ENCODE results near the gene GPN1.
"Not testable (repeated sequence)": the region's sequence is repeated elsewhere in the genome, so short reads cannot be mapped to it uniquely, and the experiment has no call there.

Gene GPN1

GRCh38 chr2:27624943-27625342 is 3.9 kb upstream of the GPN1 start:
- no peak for DNase-seq
- intact Hi-C loops (cut with DNase I): loop anchor here (5.0 kb wide), 1 partner anchor 43 kb away; the partner anchor contains the start of gene ZNF512

DNA sequence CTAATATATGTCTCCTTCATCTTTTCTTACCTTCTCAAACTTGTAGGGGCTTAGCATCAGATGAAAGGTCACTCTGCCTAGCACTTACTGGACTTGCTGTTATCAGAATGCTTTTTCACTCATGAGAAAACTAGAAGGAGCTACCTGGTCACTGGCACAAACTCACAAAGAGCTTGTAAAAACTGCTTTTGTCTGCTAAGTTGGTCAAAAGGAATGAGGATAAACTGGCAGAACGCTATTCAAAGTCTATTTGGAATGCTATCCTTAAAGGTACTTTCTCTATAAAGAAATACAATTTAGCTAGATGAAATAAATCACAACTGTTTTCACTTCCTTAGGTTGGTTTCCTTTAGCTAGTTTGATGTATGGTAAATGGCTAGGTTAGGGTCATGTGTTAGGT is 2.5 kb upstream of the GPN1 start:
- not testable (repeated sequence) for DNase-seq
- intact Hi-C loops (cut with DNase I): loop anchor here (5.0 kb wide), 1 partner anchor 44 kb away; the partner anchor contains the start of gene ZNF512

GRCh38 chr2:27626921-27627320 is 1.9 kb upstream of the GPN1 start:
- peak in 1 of 42 donors; percentile 4 for DNase-seq
- intact Hi-C loops (cut with DNase I): loop anchor here (5.0 kb wide), 1 partner anchor 45 kb away; the partner anchor contains the start of gene ZNF512

- DNase-seq: peak in 15 of 42 donors; percentile 4 to 46 (median 17)
Measured at GRCh38 chr2:27627963-27628766, 685 bp upstream of the GPN1 start.

DNA sequence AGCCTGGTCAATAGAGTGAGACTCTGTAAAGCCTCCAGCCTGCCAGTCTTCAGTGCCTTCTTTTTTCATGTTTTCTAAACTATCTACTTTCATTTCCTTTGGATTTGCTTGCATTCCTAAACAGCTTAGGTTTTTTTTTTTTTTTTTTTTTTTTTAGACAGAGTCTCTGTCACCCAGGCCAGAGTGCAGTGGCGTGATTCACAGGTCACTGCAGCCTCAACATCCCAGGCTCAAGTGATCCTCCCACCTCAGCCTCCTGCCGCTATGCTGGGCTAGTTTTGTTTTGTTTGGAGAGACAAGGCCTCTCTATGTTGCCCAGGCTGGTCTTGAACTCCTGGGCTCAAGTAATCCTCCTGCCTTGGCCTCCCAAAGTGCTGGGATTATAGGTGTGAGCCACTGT is 1.4 kb downstream of the GPN1 start:
- intact Hi-C loops (cut with DNase I); DNase-seq: not testable (repeated sequence)

More at GRCh38 chr2:27627963-27628766, 685 bp upstream of the GPN1 start:
- intact Hi-C loops (cut with DNase I): loop anchor here (5.0 kb wide), 1 partner anchor 46 kb away; the partner anchor contains the start of gene ZNF512

DNA sequence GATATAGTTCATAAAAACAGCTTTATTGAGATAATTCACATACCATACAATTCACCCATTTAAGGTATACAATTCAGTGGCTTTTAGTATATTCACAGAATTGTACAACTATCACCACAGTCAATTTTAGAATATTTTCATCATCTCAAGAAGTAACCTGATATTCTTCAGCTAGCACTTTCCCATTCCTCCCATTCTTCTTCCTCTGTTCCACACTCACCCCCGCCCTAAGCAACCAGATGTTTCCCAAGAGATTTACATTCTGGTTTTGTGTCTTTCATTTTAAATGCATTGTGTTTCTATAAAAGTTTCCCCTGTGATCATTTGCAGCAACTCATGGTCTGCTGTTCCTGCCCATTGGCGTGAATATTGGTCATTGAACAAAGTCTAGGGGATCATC is 5.4 kb downstream of the GPN1 start:
- intact Hi-C loops (cut with DNase I): no loop called here
- DNase-seq: no peak

- intact Hi-C loops (cut with DNase I): no loop called here
- DNase-seq: no peak
Measured at GRCh38 chr2:27636766-27637165, 7.9 kb downstream of the GPN1 start.

GRCh38 chr2:27638037-27638637 is 9.3 kb downstream of the GPN1 start:
- DNase-seq: no peak
- intact Hi-C loops (cut with DNase I): no loop called here

- intact Hi-C loops (cut with DNase I): no loop called here
- no peak for DNase-seq
Measured at GRCh38 chr2:27638709-27639108, 9.9 kb downstream of the GPN1 start.

DNA sequence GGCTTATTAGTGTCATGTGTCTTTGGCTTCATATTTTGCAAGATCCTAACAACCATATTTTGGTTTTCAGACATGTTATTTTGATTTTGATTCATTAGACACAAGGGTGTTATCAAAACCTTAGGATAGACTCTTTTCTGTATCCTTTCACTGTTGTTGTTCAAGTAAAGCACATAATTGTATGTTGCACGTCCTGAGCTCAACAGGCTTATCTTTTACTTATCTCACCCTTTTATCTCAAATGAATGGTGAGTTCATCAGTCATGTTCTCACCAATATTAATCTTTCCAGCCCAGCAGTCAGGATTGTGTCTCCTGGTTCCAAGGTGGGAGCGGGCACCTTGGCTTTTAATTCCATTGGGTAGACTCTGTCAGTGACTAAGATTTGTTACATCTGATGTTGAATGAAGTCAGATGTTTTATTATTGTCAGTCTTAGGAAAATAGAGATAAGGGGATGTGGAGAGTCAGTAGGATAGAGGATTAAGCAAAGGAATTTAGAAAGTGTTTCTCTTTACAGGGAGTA is 11.9 kb downstream of the GPN1 start:
- intact Hi-C loops (cut with DNase I): no loop called here
- DNase-seq: no peak

DNA sequence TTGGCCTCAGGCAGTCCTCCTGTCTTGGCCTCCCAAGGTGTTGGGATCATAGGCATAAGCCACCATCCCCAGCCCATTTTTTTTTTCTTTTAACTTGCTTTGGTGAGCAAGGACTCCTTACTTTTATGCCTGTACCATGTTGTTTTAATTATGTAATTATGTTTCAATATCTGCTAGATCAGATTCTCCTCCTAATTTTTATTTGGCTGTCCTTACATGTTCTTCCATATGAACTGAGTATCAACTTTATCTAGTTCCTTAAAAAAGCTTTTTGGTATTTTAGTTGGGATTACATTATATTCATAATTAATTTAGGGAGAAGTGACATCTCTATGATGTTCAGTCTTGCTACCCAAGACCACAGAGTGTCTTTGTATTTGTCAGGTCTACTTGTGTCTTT is 16.3 kb downstream of the GPN1 start:
- intact Hi-C loops (cut with DNase I): no loop called here
- DNase-seq: no peak

DNA sequence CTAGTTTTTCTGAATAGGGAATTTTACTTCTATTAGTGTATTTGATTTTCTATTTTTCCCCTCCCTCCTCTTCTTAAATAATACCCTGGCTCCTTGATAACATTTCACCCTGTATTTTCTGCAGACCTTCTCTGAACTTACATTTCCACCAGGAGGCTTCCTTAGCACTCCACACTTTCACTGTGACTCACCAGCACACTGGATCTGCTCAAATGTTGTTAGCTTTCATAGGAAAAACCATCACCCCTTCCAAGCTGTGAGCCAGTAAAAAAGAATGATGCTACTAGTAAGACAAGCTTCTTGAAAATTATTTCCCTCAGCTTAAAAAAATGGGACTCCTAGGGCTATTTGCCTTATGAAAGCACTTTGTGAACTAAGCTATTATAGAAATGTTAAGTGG is 18.4 kb downstream of the GPN1 start:
- DNase-seq: no peak
- intact Hi-C loops (cut with DNase I): no loop called here

DNA sequence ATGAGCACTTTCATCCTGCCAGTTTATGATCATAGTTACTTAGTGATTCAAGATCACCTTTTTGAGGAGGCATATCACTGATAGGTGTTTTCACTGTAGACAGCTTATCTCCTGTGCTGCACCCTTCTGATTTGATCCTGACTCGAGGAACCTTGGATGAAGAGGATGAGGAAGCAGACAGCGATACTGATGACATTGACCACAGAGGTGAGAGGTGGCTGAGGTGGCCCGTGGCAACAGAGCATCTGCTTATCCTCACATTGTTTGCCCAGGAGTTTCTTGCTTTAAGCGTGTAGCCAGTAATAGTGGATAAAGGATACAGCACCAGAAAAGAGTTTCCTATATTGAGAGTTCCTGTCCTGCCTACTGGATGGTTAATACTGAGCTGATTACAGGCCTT is 18.9 kb downstream of the GPN1 start:
- intact Hi-C loops (cut with DNase I): no loop called here

DNA sequence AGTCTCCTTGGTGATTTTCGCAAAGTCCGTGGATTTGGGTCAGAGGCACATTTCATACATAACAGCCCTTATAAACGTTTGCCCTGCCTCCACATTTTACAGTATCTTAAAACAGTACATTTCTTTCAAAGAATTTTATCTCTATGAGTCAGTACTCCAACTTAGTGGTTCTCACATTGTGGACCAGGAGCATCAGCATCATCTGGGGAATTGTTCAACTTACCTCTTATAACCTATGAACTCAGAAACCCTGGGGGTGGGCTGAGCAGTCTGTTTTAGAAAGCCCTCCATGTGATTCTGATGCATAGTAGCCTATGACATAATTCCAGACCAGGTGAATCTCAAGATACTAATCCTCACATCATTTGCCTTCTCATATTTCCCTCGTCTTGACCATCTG is 22.2 kb downstream of the GPN1 start:
- DNase-seq: no peak
- intact Hi-C loops (cut with DNase I): no loop called here

More for the DNA sequence above, 18.9 kb downstream of the GPN1 start:
- no peak for DNase-seq

GRCh38 chr2:27652341-27652740 is 23.5 kb downstream of the GPN1 start:
- intact Hi-C loops (cut with DNase I): no loop called here
- DNase-seq: no peak

DNA sequence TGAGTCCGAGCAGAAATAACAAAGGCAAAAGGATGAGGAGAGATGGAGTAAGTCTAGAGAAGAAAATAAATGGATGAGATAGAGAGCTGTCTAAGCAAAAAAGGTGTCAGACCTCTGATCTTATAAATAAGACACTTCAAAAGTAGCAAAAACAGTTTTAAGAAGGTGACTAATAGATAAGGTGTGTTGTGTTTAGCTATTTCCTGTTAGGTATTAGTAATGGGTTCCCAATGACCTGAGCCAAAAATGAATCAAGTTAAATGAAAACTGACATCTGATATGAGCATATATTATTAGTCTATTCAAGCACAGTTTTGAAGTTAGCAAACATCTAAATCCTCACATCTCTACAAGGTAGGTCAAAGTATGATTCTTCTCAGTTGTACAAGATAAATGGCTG is 23.9 kb downstream of the GPN1 start:
- no peak for DNase-seq
- intact Hi-C loops (cut with DNase I): no loop called here

DNA sequence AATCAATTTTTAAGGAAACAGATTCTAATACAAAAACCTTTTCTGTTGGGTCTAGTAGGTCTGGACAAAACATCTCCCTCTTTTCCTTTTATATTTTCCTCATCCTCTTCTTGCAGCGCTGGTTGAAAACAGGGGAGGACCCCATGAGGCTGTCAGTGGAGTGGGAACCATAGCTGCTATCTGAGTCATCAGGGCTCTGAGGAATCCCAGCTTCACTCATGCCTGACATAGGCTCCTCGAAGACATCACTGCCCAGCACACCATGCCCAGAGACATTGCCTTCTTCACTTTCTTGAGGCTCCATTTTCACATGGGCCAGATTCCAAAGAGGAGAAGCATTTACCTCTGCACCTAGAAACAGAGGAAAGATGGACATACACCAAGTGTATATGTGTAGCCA is 24.5 kb downstream of the GPN1 start:
- intact Hi-C loops (cut with DNase I): no loop called here
- DNase-seq: no peak

DNA sequence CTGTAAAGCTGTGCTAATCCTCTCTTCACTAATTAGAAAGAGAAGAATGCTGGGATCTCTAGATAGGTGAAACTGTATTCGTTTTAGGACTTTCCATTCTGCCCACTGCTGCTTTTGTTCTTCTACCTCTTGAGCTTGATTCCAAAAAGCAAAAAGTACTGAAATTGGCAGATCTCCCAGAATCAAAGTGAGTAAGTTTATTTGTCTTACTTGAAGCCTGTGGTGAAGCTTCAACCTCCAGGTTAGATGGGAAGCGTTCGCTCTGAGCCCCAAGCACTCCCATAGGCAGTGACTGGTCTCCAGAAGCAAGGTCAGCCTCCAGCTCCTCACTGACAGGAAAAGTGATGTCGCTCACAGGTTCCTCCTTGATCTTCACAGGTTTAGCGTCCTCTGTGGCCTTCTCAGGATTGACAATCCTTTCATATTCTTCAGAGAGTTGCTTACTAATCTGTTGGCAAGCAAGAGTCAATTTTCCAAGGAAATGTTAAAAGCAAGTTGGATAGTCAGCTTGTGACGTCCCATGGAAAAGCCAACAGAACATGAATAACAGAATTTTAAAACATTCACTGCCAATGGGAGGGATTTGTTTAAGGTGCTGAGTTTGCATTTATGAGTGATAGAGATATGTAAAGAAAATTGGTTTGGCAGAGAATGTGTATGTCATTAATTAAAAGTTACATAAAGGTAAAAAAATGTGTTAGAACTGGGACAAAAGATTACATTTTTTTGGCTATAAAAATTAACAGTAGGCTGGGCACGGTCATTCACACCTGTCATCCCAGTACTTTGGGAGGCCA is 26.5 kb downstream of the GPN1 start:
- no peak for DNase-seq
- intact Hi-C loops (cut with DNase I): no loop called here

- DNase-seq: no peak
- intact Hi-C loops (cut with DNase I): no loop called here
Measured at GRCh38 chr2:27661371-27661770, 32.5 kb downstream of the GPN1 start.
